Liver (tissue), 3 donors: Measurements from ENCODE around the gene RPS14.

ENCODE experiments used
- ATF3 ChIP-seq: IDR thresholded peaks from 2 replicates; pipeline ENCODE4 v1.6.1; 2016; ENCODE audit warnings: antibody characterized with exemption
- CTCF ChIP-seq: fragments of 150-350 bp; IDR thresholded peaks from 2 replicates; pipeline ENCODE4 v1.5.1; 2017; ENCODE audit warnings: improper control_type of control experiment, low read depth, low read length; ENCODE audit not compliant: missing input control
- GABPA ChIP-seq, 2 donors: IDR thresholded peaks in 1 of 2; conservative IDR thresholded peaks in 1 of 2; 2 replicates each; pipeline ENCODE4 v1.6.1; 2016; ENCODE audit warnings: antibody characterized with exemption in 2 of 2, mild to moderate bottlenecking in 1 of 2, moderate library complexity in 1 of 2
- REST ChIP-seq: IDR thresholded peaks from 2 replicates; pipeline ENCODE4 v1.6.1; 2016; ENCODE audit warnings: antibody characterized with exemption, mild to moderate bottlenecking
- donor health status: healthy.
- donor health status: healthy.

GRCh38 chr5:150496098-150496497 is 46.6 kb upstream of the RPS14 start:
- TF ChIP-seq GABPA (IDR thresholded peaks at IDR 0.05 in 1 of 2, conservative IDR thresholded peaks at IDR 0.05 in 1 of 2) (no peak), REST (no peak), ATF3 (no peak), CTCF (no peak)
